H1 (cell line): Measurements from ENCODE around the gene MECP2. TPM values are rescaled to one million over a fixed set of nuclear protein-coding genes. Genes with fewer than 3 reads are reported as not detected.
A peak's percentile ranks its signal among the peaks of the same experiment; 100 is the strongest.

ENCODE experiments used
- CTCF ChIA-PET: fragments of 300-600 bp; sonication (Branson Sonifier 250); formaldehyde crosslinking; loops from one replicate; lab custom pipeline; 2021; ENCODE audit not compliant: partially characterized antibody; lab: Charles Lee
- POLR2A ChIA-PET: fragments of 300-600 bp; sonication (Branson Sonifier 250); formaldehyde crosslinking; loops from one replicate; lab custom pipeline; 2021; ENCODE audit warnings: inconsistent platforms; ENCODE audit not compliant: partially characterized antibody; lab: Charles Lee
- DNase-seq, 2 experiments: peaks; one replicate each; pipeline versions ENCODE4 v3.0.0 to v3.0.0-alpha.2; 2010 to 2022; ENCODE audit warnings: low spot score in 2 of 2, low read depth in 1 of 2, mixed read lengths in 1 of 2
- FAIRE-seq: peaks from 2 replicates; lab custom pipeline; 2011; peaks lifted over from hg19 to GRCh38; lab: Jason Lieb, UNC
- H2AFZ ChIP-seq: 2 replicates; pipeline ENCODE4 v1.8.1; 2012; ENCODE audit warnings: low read length, inconsistent platforms
- H2AK5ac ChIP-seq: 2 replicates; pipeline ENCODE4 v1.6.1; 2013; ENCODE audit warnings: low read depth, low read length
- H2BK120ac ChIP-seq: replicated peaks from 2 replicates; pipeline ENCODE3; 2013; ENCODE audit warnings: low read depth, low read length, inconsistent platforms
- H2BK12ac ChIP-seq: 2 replicates; pipeline ENCODE4 v1.6.1; 2013; ENCODE audit warnings: low read depth, low read length
- H2BK15ac ChIP-seq: 2 replicates; pipeline ENCODE4 v1.6.1; 2013; ENCODE audit warnings: low read length
- H2BK20ac ChIP-seq: 2 replicates; pipeline ENCODE4 v1.6.1; 2013; ENCODE audit warnings: low read length
- H2BK5ac ChIP-seq: 2 replicates; pipeline ENCODE4 v1.6.1; 2013; ENCODE audit warnings: low read depth, low read length
- H3K14ac ChIP-seq: 2 replicates; pipeline ENCODE4 v1.6.1; 2013; ENCODE audit warnings: inconsistent platforms; ENCODE audit not compliant: insufficient read length
- H3K18ac ChIP-seq: 2 replicates; pipeline ENCODE4 v1.6.1; 2013; ENCODE audit warnings: low read length; ENCODE audit errors: extremely low read depth
- H3K23ac ChIP-seq: 2 replicates; pipeline ENCODE4 v1.6.1; 2013; ENCODE audit warnings: inconsistent platforms; ENCODE audit not compliant: insufficient read length
- H3K23me2 ChIP-seq: 2 replicates; pipeline ENCODE4 v1.6.1; 2013; ENCODE audit warnings: low read depth, low read length
- H3K27ac ChIP-seq: 2 replicates; pipeline ENCODE4 v1.6.1; 2011; ENCODE audit warnings: low read depth, low read length, inconsistent platforms
- H3K27me3 ChIP-seq, 4 experiments: replicated peaks in 1 of 4; 1 replicate in 1 of 4; 2 replicates in 3 of 4; pipeline versions ENCODE4 v1.6.1 to v1.8.1; 2011 to 2013; ENCODE audit warnings: low read length in 3 of 4, mild to moderate bottlenecking in 3 of 4, inconsistent platforms in 2 of 4, mixed read lengths in 2 of 4, moderate library complexity in 1 of 4; ENCODE audit not compliant: control insufficient read depth in 3 of 4, insufficient read depth in 3 of 4; ENCODE audit errors: extremely low read depth in 1 of 4
- H3K36me3 ChIP-seq, 4 experiments: 2 replicates each; pipeline versions ENCODE4 v1.6.1 to v1.8.1; 2011 to 2013; ENCODE audit warnings: mild to moderate bottlenecking in 4 of 4, low read length in 3 of 4, moderate library complexity in 2 of 4, control low read depth in 1 of 4, inconsistent platforms in 1 of 4; ENCODE audit not compliant: insufficient read depth in 4 of 4, control insufficient read depth in 2 of 4
- H3K4ac ChIP-seq: replicated peaks from 2 replicates; pipeline ENCODE3; 2013; ENCODE audit warnings: low read length, low read depth, mixed read lengths, inconsistent platforms; ENCODE audit not compliant: insufficient read length
- H3K4me1 ChIP-seq, 4 experiments: replicated peaks in 1 of 4; 1 replicate in 1 of 4; 2 replicates in 3 of 4; pipeline versions ENCODE4 v1.6.1 to v1.8.1; 2011 to 2013; ENCODE audit warnings: low read length in 3 of 4, inconsistent platforms in 2 of 4, mixed read lengths in 1 of 4; ENCODE audit not compliant: insufficient read depth in 4 of 4, control insufficient read depth in 3 of 4
- H3K4me2 ChIP-seq, 2 experiments: 2 replicates each; pipeline versions ENCODE4 v1.6.1 to v1.8.1; 2011 to 2013; ENCODE audit warnings: low read depth in 2 of 2, low read length in 2 of 2, control low read depth in 1 of 2, inconsistent platforms in 1 of 2, mild to moderate bottlenecking in 1 of 2; ENCODE audit not compliant: insufficient read depth in 1 of 2
- H3K4me3 ChIP-seq, 4 experiments: fragments of 200-600, 300-600 bp in 1 of 4; sonication (generic), shearing (Covaris generic), sonication (Bioruptor Twin) in 1 of 4; 2 replicates each; pipeline versions ENCODE4 v1.5.1 to v1.8.1; 2011 to 2016; ENCODE audit warnings: low read length in 4 of 4, low read depth in 3 of 4, control low read depth in 2 of 4, inconsistent platforms in 2 of 4, mild to moderate bottlenecking in 2 of 4, mixed read lengths in 1 of 4, moderate library complexity in 1 of 4; ENCODE audit not compliant: insufficient read depth in 2 of 4; ENCODE audit errors: extremely low read depth in 1 of 4
- H3K56ac ChIP-seq: replicated peaks from 2 replicates; pipeline ENCODE3; 2013; ENCODE audit warnings: low read depth, mild to moderate bottlenecking, mixed read lengths, low read length, inconsistent platforms; ENCODE audit not compliant: insufficient read length
- H3K79me1 ChIP-seq: 2 replicates; pipeline ENCODE4 v1.6.1; 2013; ENCODE audit warnings: low read depth, low read length, control low read depth
- H3K79me2 ChIP-seq, 2 experiments: 2 replicates each; pipeline versions ENCODE4 v1.6.1 to v1.8.1; 2012 to 2013; ENCODE audit warnings: low read length in 2 of 2, mild to moderate bottlenecking in 2 of 2, inconsistent platforms in 1 of 2; ENCODE audit not compliant: insufficient read depth in 2 of 2, control insufficient read depth in 1 of 2
- H3K9ac ChIP-seq, 4 experiments: replicated peaks in 1 of 4; 1 replicate in 1 of 4; 2 replicates in 3 of 4; pipeline versions ENCODE4 v1.6.1 to v1.8.1; 2011 to 2013; ENCODE audit warnings: low read depth in 3 of 4, low read length in 3 of 4, control low read depth in 2 of 4, mild to moderate bottlenecking in 2 of 4, moderate library complexity in 2 of 4, inconsistent platforms in 1 of 4; ENCODE audit errors: extremely low read depth in 1 of 4
- H3K9me3 ChIP-seq, 2 experiments: 2 replicates each; pipeline versions ENCODE4 v1.6.1 to v1.8.1; 2012 to 2013; ENCODE audit warnings: mild to moderate bottlenecking in 2 of 2, moderate library complexity in 2 of 2, control low read depth in 1 of 2, inconsistent platforms in 1 of 2, low read depth in 1 of 2, low read length in 1 of 2, mixed read lengths in 1 of 2; ENCODE audit not compliant: insufficient read depth in 2 of 2
- H4K20me1 ChIP-seq, 2 experiments: replicated peaks in 1 of 2; 2 replicates each; pipeline versions ENCODE3 to v1.8.1; 2011 to 2013; ENCODE audit warnings: inconsistent platforms in 2 of 2, low read length in 2 of 2, mild to moderate bottlenecking in 1 of 2; ENCODE audit not compliant: insufficient read depth in 2 of 2, control insufficient read depth in 1 of 2
- H4K5ac ChIP-seq: 2 replicates; pipeline ENCODE4 v1.6.1; 2013; ENCODE audit warnings: low read length, low read depth, mixed read lengths, inconsistent platforms; ENCODE audit not compliant: insufficient read length
- H4K8ac ChIP-seq: 2 replicates; pipeline ENCODE4 v1.8.0; 2013; ENCODE audit warnings: mild to moderate bottlenecking, moderate library complexity, low read length, inconsistent platforms; ENCODE audit not compliant: insufficient read depth; ENCODE audit errors: extremely low read depth
- H4K91ac ChIP-seq: replicated peaks from 2 replicates; pipeline ENCODE3; 2013; ENCODE audit warnings: low read length, mixed read lengths, inconsistent platforms; ENCODE audit not compliant: insufficient read length
- E2F6 ChIP-seq: IDR thresholded peaks from 2 replicates; pipeline ENCODE4 v1.6.1; 2012; ENCODE audit warnings: inconsistent platforms
- MAX ChIP-seq: IDR thresholded peaks from 2 replicates; pipeline ENCODE4 v1.6.1; 2012; ENCODE audit warnings: inconsistent platforms
- SP4 ChIP-seq: IDR thresholded peaks from 2 replicates; pipeline ENCODE4 v1.6.1; 2012; ENCODE audit warnings: low read length, inconsistent platforms
- WGBS, 2 experiments: shearing (Covaris generic) in 1 of 2; methylation state at CpG; one replicate each; pipeline versions ENCODE4 v1.1.6 to v1.1.7; 2013 to 2015; ENCODE audit warnings: low lambda C conversion rate in 2 of 2, mixed read lengths in 2 of 2, inconsistent platforms in 1 of 2, low coverage in 1 of 2, missing lambda C conversion rate in 1 of 2; ENCODE audit not compliant: insufficient replicate concordance in 2 of 2, insufficient coverage in 1 of 2, insufficient read length in 1 of 2; ENCODE audit errors: extremely low coverage in 1 of 2, missing lambda C conversion rate in 1 of 2; 5-methylcytosine and 5-hydroxymethylcytosine counted together
- polyA plus RNA-seq, 7 experiments: library from polyadenylated mRNA; depleted of rRNA in 3 of 7; stranded (reverse) in 5 of 7; unstranded in 2 of 7; fragments of >200 nt in 5 of 7; fragments of 200-250 nt in 2 of 7; gene quantifications; 1 replicate in 5 of 7; 2 replicates in 1 of 7; 4 replicates in 1 of 7; pipeline versions ENCODE4 v1.2.1 to v1.2.3, GENCODE V29; 2011 to 2013; ENCODE audit warnings: missing spikeins in 2 of 7, mixed read lengths in 2 of 7
- total RNA-seq: library from RNA; stranded (reverse); fragmentation: NEBNext Ultra II Directional; extraction: Animal tissue kit (Norgen Biotek cat#: 25700); gene quantifications from 2 replicates; pipeline ENCODE4 v1.2.1, GENCODE V29; 2021

Gene MECP2
- total and polyA plus RNA-seq, 2 of the 8 experiments (the other 6 are each of a cell fraction or from before 2014, with no cell fraction given), result 5.0 to 32.4 TPM

GRCh38 chrX:154019061-154019621 lies 78.4 kb downstream of the MECP2 start:
- POLR2A ChIA-PET, result interaction anchor here (1.2 to 2.4 kb wide), 4 partner anchors 9 to 48 kb away, joined by 4 to 8 read pairs (median 6); partner anchors contain the start of gene HCFC1
- Histone ChIP-seq H2BK15ac (no peak overlapping the region), H3K23me2 (peaks cover 2% of the 10 kb centered on the region; the same call in 1 of the 2 replicates), H3K14ac (no peak overlapping the region), H2BK20ac (no peak overlapping the region), H2BK12ac (no peak overlapping the region), H2BK5ac (no peak overlapping the region), H3K18ac (peak overlapping the region; percentile 60), H4K91ac (no peak overlapping the region), H3K4me3 (peak overlapping the region; percentile 8 to 50 (median 22); a peak in 7 of 8 replicates), H4K20me1 (no peaks in the 10 kb centered on the region), H3K79me2 (no peaks in the 10 kb centered on the region), H3K9me3 (no peaks in the 10 kb centered on the region), H3K36me3 (peaks cover 2 to 11% (median 7%) of the 10 kb centered on the region in 4 experiments; a peak in 3 of 8 replicates), H3K4me2 (peak overlapping the region; percentile 57 to 74), H4K5ac (no peak overlapping the region), H2AK5ac (no peak overlapping the region), H2AFZ (no peak overlapping the region), H3K4ac (no peak overlapping the region), H4K8ac (peak overlapping the region; percentile 68; the same call in 1 of the 2 replicates), H3K56ac (no peak overlapping the region), H3K9ac (peak overlapping the region in 1 of 4 experiments; percentile 51; a peak in 4 of 7 replicates), H2BK120ac (no peak overlapping the region), H3K79me1 (no peaks in the 10 kb centered on the region), H3K4me1 (peaks cover 2 to 28% (median 11%) of the 10 kb centered on the region in 4 experiments), H3K23ac (no peak overlapping the region), H3K27ac (no peak overlapping the region; the same call in 1 of the 2 replicates), H3K27me3 (no peaks in the 10 kb centered on the region)
- TF ChIP-seq SP4 (no peak), E2F6 (peak; percentile 36; the same call in 1 of the 2 replicates), MAX (peak; percentile 73)
- CTCF ChIA-PET, result interaction anchor here (0.7 to 2.5 kb wide), 4 partner anchors 11 to 38 kb away, joined by 3 to 9 read pairs (median 5); no protein-coding TSS in a partner anchor
- 37% methylated on average over 6 of the region's 45 CpGs; no CpG with 5 or more reads in 1 of the 2 experiments for WGBS, 2 experiments
- FAIRE-seq, result no peak
- DNase-seq, result no peak
